MCF 10A (cell line): ENCODE results near the gene TMEM139. TPM values are rescaled to one million over a fixed set of nuclear protein-coding genes. Genes with fewer than 3 reads are reported as not detected.

Experiments
- BruUV-seq: library from RNA; stranded (reverse); fragments of 400-500 nt; replicated peaks from 2 replicates; lab custom pipeline; 2021; lab: Mats Ljungman, UMichigan
- CTCF ChIA-PET: fragments of 300-600 bp; sonication (Branson Sonifier 250); formaldehyde crosslinking; extraction: SDS; loops from one replicate; lab custom pipeline; 2021; ENCODE audit warnings: antibody characterized with exemption, inconsistent platforms; lab: Yijun Ruan, JAX
- POLR2A ChIA-PET: fragments of 300-600, 350-650 bp; sonication (Branson Sonifier 250); formaldehyde crosslinking; extraction: SDS; loops from one replicate; lab custom pipeline; 2020; ENCODE audit warnings: antibody characterized with exemption, inconsistent platforms; lab: Yijun Ruan, JAX
- DNase-seq: peaks from one replicate; pipeline ENCODE4 v3.0.0-alpha.2; 2018; ENCODE audit not compliant: unreplicated experiment
- H3K27ac Mint-ChIP-seq: one replicate; pipeline ENCODE4 v1.8.0; 2022; ENCODE audit warnings: mild to moderate bottlenecking, low read depth, mixed read lengths; ENCODE audit not compliant: unreplicated experiment
- H3K27me3 Mint-ChIP-seq: one replicate; pipeline ENCODE4 v1.8.0; 2022; ENCODE audit warnings: mixed read lengths; ENCODE audit not compliant: insufficient read depth, unreplicated experiment
- H3K36me3 Mint-ChIP-seq: one replicate; pipeline ENCODE4 v1.8.0; 2022; ENCODE audit warnings: mild to moderate bottlenecking, moderate library complexity, mixed read lengths; ENCODE audit not compliant: insufficient read depth, unreplicated experiment
- H3K4me1 Mint-ChIP-seq: one replicate; pipeline ENCODE4 v1.8.0; 2022; ENCODE audit warnings: mixed read lengths; ENCODE audit not compliant: insufficient read depth, unreplicated experiment
- H3K4me3 Mint-ChIP-seq: one replicate; pipeline ENCODE4 v1.8.0; 2022; ENCODE audit warnings: mild to moderate bottlenecking, moderate library complexity, mixed read lengths; ENCODE audit not compliant: unreplicated experiment
- H3K9me3 Mint-ChIP-seq: one replicate; pipeline ENCODE4 v1.8.0; 2022; ENCODE audit warnings: mixed read lengths; ENCODE audit not compliant: unreplicated experiment
- intact Hi-C: fragments of 100-400 bp; cut with micrococcal nuclease; formaldehyde crosslinking; loops from 2 replicates; pipeline ENCODE4 v1.14.1; 2022
- total RNA-seq: library from RNA; stranded (reverse); gene quantifications from 2 replicates; pipeline ENCODE4 v1.2.3, GENCODE V29; 2022
- TF ChIP-seq, protein P1 (sequence below): fragments of 200-600 bp; IDR thresholded peaks from one replicate; pipeline ENCODE4 v1.8.0; 2022; ENCODE audit warnings: antibody characterized with exemption, mild to moderate bottlenecking; ENCODE audit not compliant: unreplicated experiment

TMEM139 gene
- total RNA-seq, 1 experiment from 2014 or later = 9.2 TPM

DNA sequence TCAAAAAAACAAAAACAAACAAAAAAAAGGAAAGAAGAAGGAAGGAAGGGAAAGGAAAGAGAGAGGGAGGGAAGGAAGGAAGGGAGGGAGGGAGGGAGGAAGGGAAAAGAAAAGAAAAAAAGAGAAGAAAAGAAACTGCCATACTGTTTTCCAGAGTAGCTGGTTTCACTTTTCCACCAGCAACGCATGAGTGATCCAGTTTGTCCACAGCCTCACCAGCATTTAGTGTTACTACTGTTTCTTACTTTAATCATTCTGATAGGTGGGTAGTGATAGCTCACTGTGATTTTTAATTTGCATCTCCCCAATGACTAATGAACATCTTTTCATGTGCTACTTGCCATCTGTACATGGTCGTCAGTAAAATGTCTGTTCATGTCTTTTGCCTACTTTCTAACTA is 11.9 kb upstream of the TMEM139 start:
- H3K27ac Mint-ChIP-seq = no peak overlapping the region
- DNase-seq = no peak
- no peak overlapping the region for H3K4me3 Mint-ChIP-seq
- BruUV-seq = no TSS peak
- TF ChIP-seq, protein P1, sequence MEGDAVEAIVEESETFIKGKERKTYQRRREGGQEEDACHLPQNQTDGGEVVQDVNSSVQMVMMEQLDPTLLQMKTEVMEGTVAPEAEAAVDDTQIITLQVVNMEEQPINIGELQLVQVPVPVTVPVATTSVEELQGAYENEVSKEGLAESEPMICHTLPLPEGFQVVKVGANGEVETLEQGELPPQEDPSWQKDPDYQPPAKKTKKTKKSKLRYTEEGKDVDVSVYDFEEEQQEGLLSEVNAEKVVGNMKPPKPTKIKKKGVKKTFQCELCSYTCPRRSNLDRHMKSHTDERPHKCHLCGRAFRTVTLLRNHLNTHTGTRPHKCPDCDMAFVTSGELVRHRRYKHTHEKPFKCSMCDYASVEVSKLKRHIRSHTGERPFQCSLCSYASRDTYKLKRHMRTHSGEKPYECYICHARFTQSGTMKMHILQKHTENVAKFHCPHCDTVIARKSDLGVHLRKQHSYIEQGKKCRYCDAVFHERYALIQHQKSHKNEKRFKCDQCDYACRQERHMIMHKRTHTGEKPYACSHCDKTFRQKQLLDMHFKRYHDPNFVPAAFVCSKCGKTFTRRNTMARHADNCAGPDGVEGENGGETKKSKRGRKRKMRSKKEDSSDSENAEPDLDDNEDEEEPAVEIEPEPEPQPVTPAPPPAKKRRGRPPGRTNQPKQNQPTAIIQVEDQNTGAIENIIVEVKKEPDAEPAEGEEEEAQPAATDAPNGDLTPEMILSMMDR = no peak
- H3K4me1 Mint-ChIP-seq = no peaks in the 10 kb centered on the region
- CTCF ChIA-PET = interaction anchor here (0.6 to 1.7 kb wide), 2 partner anchors 27 to 41 kb away, joined by 3 to 8 read pairs; no protein-coding TSS in a partner anchor
- POLR2A ChIA-PET = interaction anchor here (0.6 to 1.1 kb wide), 3 partner anchors 9 to 135 kb away, joined by 3 to 6 read pairs (median 4); partner anchors contain the start of gene GSTK1
- no peaks in the 10 kb centered on the region for H3K9me3 Mint-ChIP-seq
- intact Hi-C loops = no loop called here
- H3K27me3 Mint-ChIP-seq = no peaks in the 10 kb centered on the region
- H3K36me3 Mint-ChIP-seq = peaks cover 24% of the 10 kb centered on the region

DNA sequence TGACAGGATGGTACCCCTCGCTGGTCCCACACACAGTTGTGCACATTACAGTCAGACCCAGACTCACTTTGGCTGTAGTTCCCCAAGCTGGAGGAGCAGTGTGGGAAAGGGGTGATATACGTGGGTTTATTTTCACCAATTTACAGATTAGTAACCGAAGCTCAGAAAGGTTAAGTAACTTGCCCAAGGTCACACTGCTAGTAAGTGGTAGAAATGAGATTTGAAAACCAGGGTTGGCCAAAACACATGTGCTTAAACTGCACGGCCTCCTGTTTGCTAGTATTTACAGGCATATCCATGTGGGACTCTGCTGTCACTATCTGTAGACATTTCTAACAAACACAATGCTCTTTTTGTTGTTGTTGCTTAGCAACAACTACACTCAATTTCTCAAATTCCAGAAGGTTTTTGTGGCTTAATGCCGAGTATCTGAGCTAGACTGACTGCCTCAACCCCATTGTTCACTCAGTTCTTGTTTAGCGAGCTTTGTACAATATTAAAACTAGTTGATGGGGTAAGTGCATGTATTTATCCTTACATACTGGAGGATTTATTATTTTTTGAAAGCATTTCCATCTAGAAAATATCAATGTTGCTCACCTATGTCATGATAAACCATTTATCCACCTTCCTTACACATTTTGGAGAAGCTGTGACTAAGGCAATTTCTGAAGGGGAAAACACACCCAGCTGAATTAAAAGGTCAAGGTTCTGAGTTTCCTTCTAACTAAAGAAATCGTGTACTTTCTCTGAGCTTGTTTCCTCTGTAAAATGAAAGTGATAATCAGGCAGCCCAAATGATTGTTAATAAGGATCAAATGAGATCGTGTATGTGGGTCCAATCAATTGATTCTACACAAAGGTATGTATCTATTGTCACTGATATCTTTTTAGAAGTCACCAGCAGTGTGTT is 5.3 kb upstream of the TMEM139 start:
- Mint-ChIP-seq H3K9me3 (no peaks in the 10 kb centered on the region), H3K4me1 (peaks cover 7% of the 10 kb centered on the region), H3K4me3 (no peak overlapping the region), H3K36me3 (no peaks in the 10 kb centered on the region), H3K27ac (no peak overlapping the region), H3K27me3 (no peaks in the 10 kb centered on the region)
- POLR2A ChIA-PET = interaction anchor here (0.7 to 2.0 kb wide), 4 partner anchors 9 to 39 kb away, joined by 3 to 9 read pairs (median 6); partner anchors contain the start of genes CASP2 and GSTK1
- peak; percentile 20 for DNase-seq
- no TSS peak for BruUV-seq
- intact Hi-C loops = no loop called here
- TF ChIP-seq, protein P1 = no peak
- CTCF ChIA-PET = interaction anchor here (0.6 to 2.6 kb wide), 10 partner anchors 13 to 136 kb away, joined by 3 to 10 read pairs (median 4); partner anchors contain the start of gene GSTK1

DNA sequence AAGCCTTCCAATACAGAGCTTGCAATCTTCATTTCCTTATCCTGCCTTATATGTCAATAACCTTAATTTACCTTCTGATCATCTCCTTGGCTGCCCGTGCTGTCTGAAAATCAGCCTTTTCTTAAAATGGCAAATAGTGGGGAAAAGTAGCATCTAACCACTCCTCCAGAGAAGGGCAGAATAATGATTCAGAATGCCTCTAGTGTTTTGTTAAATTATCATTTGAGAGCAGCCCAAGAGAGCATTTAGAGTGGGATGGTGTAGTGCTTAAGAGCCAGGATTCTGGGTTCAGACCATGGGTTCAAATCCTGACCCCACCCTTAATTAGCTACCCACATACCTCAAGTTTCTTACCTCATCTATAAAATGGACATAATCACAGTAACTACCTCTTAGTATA is 4.6 kb upstream of the TMEM139 start:
- H3K27ac Mint-ChIP-seq = no peak overlapping the region

More for the DNA sequence above, 4.6 kb upstream of the TMEM139 start:
- Mint-ChIP-seq H3K36me3 (no peaks in the 10 kb centered on the region), H3K9me3 (no peaks in the 10 kb centered on the region), H3K4me3 (no peak overlapping the region), H3K27me3 (no peaks in the 10 kb centered on the region), H3K4me1 (peaks cover 15% of the 10 kb centered on the region)
- TF ChIP-seq, protein P1 = no peak
- no TSS peak for BruUV-seq
- intact Hi-C loops = no loop called here
- DNase-seq = no peak
- CTCF ChIA-PET = interaction anchor here (0.7 to 2.6 kb wide), 9 partner anchors 12 to 136 kb away, joined by 3 to 10 read pairs (median 4); partner anchors contain the start of gene GSTK1
- POLR2A ChIA-PET = interaction anchor here (0.7 to 2.0 kb wide), 3 partner anchors 8 to 17 kb away, joined by 3 to 9 read pairs (median 8); partner anchors contain the start of genes CASP2 and GSTK1
